Nephron progenitor cell (in vitro differentiated cells): ENCODE results near the gene SLC13A2.
"Not testable (repeated sequence)": the region's sequence is repeated elsewhere in the genome, so short reads cannot be mapped to it uniquely, and the experiment has no call there.

Source experiments
- DNase-seq: peaks from one replicate; pipeline ENCODE4 v3.0.0; 2021
- H3K27ac Mint-ChIP-seq: 2 replicates; pipeline ENCODE4 v1.8.0; 2021; ENCODE audit warnings: mild to moderate bottlenecking, moderate library complexity, mixed read lengths
- H3K27me3 Mint-ChIP-seq: 2 replicates; pipeline ENCODE4 v1.8.0; 2021; ENCODE audit warnings: mild to moderate bottlenecking, low read depth, mixed read lengths; ENCODE audit not compliant: poor library complexity
- H3K36me3 Mint-ChIP-seq: 2 replicates; pipeline ENCODE4 v1.8.0; 2021; ENCODE audit warnings: low read depth, mixed read lengths
- H3K4me1 Mint-ChIP-seq: 2 replicates; pipeline ENCODE4 v1.8.0; 2021; ENCODE audit warnings: mixed read lengths
- H3K4me3 Mint-ChIP-seq: 2 replicates; pipeline ENCODE4 v1.8.0; 2021; ENCODE audit warnings: mild to moderate bottlenecking, moderate library complexity, mixed read lengths
- H3K9me3 Mint-ChIP-seq: 2 replicates; pipeline ENCODE4 v1.8.0; 2021; ENCODE audit warnings: mild to moderate bottlenecking, moderate library complexity, mixed read lengths
- TF ChIP-seq, protein P1 (sequence below): fragments of 200-600 bp; sonication (generic); IDR thresholded peaks from 2 replicates; pipeline ENCODE4 v1.5.0; 2021; ENCODE audit warnings: antibody characterized with exemption

The SLC13A2 gene

DNA sequence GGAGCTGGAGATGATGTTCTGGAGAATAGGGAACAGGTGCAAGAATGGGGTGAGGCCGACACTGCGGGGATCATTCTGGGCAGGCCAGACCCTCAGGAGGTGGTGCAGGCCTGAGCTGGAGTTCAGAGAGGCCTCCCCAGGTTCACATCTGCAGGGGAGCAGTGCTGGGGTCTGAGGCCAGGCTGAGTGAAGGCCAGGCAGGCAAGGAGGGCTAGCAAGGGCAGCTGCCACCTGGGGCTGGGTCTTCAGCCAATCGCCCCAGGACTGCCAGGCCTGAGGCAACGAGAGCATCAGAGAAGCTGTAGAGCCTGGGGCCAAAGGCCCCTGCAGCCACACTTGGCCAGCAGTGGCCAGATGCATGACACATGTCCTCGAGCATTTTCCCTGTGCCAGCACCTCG lies 47.2 kb downstream of the SLC13A2 start:
- Mint-ChIP-seq H3K36me3 (no peaks in the 10 kb centered on the region), H3K4me1 (peaks cover 70% of the 10 kb centered on the region), H3K27me3 (peaks cover 18% of the 10 kb centered on the region), H3K4me3 (no peak overlapping the region), H3K27ac (no peak overlapping the region), H3K9me3 (peaks cover 11% of the 10 kb centered on the region)
- DNase-seq: no peak
- TF ChIP-seq, protein P1, sequence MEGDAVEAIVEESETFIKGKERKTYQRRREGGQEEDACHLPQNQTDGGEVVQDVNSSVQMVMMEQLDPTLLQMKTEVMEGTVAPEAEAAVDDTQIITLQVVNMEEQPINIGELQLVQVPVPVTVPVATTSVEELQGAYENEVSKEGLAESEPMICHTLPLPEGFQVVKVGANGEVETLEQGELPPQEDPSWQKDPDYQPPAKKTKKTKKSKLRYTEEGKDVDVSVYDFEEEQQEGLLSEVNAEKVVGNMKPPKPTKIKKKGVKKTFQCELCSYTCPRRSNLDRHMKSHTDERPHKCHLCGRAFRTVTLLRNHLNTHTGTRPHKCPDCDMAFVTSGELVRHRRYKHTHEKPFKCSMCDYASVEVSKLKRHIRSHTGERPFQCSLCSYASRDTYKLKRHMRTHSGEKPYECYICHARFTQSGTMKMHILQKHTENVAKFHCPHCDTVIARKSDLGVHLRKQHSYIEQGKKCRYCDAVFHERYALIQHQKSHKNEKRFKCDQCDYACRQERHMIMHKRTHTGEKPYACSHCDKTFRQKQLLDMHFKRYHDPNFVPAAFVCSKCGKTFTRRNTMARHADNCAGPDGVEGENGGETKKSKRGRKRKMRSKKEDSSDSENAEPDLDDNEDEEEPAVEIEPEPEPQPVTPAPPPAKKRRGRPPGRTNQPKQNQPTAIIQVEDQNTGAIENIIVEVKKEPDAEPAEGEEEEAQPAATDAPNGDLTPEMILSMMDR: no peak

DNA sequence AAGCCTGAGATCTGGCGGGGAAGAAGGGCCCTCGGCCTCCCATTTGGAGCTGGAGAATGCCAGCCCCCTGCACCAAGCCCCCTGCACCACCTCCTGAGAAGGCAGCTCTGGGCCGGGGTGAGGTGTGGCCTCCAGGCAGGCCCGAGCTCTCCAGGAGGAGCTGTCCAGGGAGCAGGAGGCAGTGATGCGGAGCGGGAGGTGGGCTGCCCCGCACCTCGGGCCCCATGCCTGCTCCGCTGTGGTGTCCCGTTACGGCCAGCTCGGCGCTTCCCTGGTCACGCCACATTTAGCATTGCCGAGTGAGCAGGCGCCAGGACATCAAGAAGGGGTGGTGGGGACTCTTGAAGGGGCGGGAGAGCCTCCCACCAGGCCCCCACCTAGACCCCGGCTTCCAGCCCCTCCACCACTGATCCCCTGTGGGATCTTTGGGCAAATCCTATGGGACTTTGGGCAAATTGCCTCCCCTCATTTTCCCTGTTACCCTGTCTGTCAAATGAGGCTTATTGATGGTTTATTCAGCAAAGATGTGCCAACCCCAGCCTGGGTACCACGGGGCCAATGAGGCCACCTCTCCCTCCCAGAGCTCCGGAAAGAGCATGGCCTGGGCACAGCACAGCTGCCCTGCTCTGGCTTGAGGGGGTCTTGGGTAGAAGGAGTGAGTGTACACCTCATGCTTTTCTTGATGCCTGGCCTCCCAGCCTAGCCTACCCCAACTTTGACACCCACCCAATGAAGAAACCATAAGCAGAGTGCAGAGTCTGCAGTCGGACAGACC lies 48.1 kb downstream of the SLC13A2 start:
- peak; percentile 88 for DNase-seq
- Mint-ChIP-seq H3K27ac (no peak overlapping the region), H3K4me3 (no peak overlapping the region)

DNA sequence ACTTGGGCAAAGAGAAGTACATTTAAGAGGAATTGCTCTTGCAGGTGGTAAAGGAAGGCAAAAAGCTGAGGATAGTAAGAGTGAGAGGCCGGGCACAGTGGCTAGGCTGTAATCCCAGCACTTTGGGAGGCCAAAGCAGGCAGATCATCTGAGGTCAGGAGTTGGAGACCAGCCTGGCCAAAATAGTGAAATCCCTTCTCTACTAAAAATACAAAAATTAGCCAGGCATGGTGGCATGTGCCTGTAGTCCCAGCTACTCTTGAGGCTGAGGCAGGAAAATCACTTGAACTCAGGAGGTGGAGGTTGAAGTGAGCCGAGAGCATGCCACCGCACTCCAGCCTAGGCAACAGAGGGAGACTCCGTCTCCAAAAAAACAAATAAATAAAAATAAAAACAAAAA lies 48.8 kb downstream of the SLC13A2 start:
- H3K27me3 Mint-ChIP-seq: peaks cover 10% of the 10 kb centered on the region
- H3K9me3 Mint-ChIP-seq, H3K4me3 Mint-ChIP-seq, H3K36me3 Mint-ChIP-seq, H3K27ac Mint-ChIP-seq, DNase-seq: not testable (repeated sequence)
- H3K4me1 Mint-ChIP-seq: peaks cover 86% of the 10 kb centered on the region

More for the DNA sequence above, 48.1 kb downstream of the SLC13A2 start:
- Mint-ChIP-seq H3K4me1 (peaks cover 78% of the 10 kb centered on the region), H3K27me3 (peaks cover 14% of the 10 kb centered on the region), H3K36me3 (no peaks in the 10 kb centered on the region), H3K9me3 (peaks cover 4% of the 10 kb centered on the region)
- TF ChIP-seq, protein P1: no peak

DNA sequence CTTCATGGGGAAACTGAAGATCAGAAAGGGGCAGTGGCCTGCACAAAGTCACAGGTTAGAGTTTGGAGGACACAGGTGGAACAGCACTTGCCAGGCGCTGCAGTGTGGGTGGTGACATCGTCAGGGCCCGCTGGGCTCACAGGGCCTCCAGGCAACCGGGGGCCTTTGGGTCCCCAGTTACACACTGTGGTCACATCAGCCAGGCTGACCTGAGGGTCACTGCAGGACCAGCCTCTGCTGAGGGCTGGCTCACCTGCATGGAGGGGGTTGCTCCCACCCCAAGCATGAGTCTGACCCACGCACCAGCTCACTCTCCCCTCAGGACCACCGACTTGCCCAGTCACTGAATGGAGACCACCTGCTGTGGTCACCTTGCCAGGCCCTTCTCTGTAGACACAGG lies 49.7 kb downstream of the SLC13A2 start:
- H3K36me3 Mint-ChIP-seq: no peaks in the 10 kb centered on the region
- TF ChIP-seq, protein P1: no peak
- peaks cover 7% of the 10 kb centered on the region for H3K27me3 Mint-ChIP-seq
- no peak for DNase-seq
- H3K4me3 Mint-ChIP-seq: no peak overlapping the region
- H3K27ac Mint-ChIP-seq: no peak overlapping the region
- H3K4me1 Mint-ChIP-seq: peaks cover 94% of the 10 kb centered on the region
- H3K9me3 Mint-ChIP-seq: no peaks in the 10 kb centered on the region

DNA sequence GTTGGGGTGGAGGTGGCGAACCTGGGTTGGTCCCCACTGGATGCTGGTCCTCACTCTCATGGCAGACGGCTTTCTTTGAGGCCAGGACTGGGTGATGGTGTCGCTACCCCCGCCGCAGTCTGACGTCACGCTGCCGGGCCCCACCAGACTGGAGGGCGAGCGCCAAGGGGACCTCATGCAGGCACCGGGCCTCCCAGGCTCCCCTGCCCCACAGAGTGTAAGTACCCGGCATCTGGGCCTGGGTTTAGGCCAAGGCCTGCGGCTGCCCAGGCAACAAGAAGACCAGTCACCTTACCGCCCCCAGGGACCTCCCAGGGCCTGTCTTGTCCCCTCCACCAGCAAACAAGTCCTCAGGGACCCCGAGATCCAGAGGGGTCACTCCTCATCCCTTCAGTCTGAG lies 50.4 kb downstream of the SLC13A2 start:
- DNase-seq: no peak
- Mint-ChIP-seq H3K9me3 (no peaks in the 10 kb centered on the region), H3K36me3 (no peaks in the 10 kb centered on the region), H3K4me1 (peaks cover 94% of the 10 kb centered on the region), H3K27ac (peak overlapping the region; percentile 92), H3K27me3 (peaks cover 7% of the 10 kb centered on the region), H3K4me3 (peak overlapping the region; percentile 54)
- TF ChIP-seq, protein P1: no peak

DNA sequence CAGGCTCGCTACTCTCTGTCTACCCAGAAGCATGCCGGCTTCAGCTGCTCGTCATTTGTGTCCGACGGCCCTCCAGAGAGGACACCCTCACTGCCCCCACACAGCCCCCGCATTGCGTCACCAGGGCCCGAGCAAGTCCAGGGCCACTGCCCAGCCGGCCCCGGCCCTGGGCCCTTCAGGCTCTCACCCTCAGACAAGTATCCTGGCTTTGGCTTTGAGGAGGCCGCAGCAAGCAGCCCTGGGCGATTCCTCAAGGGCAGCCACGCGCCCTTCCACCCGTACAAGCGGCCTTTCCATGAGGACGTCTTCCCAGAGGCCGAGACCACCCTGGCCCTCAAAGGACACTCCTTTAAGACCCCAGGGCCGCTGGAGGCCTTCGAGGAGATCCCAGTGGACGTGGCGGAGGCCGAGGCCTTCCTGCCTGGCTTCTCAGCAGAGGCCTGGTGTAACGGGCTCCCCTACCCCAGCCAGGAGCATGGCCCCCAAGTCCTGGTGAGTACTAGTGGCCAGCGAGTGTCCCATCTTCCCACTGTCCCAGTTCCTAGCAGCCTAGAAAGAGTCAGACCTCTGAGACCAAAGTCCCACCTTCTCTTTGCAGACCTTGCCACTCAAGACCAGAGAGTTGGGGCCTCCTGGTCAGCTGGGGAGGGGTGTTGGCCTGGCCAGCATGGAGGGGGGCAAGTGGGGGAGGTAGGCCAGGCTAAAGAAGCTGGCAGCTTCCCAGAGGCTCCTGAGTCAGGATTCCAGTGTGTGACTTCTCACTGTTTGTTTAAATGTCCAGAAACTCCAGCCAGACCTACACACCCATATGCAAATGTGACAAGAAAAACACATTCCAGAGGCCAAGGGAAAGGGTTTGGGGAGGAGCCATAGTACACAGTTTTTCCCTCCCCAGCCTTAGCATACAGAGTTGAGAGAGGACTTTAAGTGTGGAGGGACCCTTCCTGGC lies 51.3 kb downstream of the SLC13A2 start:
- H3K4me1 Mint-ChIP-seq: peaks cover 92% of the 10 kb centered on the region
- no peak overlapping the region for H3K4me3 Mint-ChIP-seq
- peak overlapping the region; percentile 92 for H3K27ac Mint-ChIP-seq
- peaks cover 11% of the 10 kb centered on the region for H3K27me3 Mint-ChIP-seq
- H3K36me3 Mint-ChIP-seq: no peaks in the 10 kb centered on the region
- no peaks in the 10 kb centered on the region for H3K9me3 Mint-ChIP-seq
- no peak for DNase-seq
- TF ChIP-seq, protein P1: no peak
